Omental fat pad (tissue), 4 donors: ENCODE measurements around the gene LSP1. TPM values are rescaled to one million over a fixed set of nuclear protein-coding genes. Genes with fewer than 3 reads are reported as not detected.
"Not testable (repeated sequence)": the region's sequence is repeated elsewhere in the genome, so short reads cannot be mapped to it uniquely, and the experiment has no call there.

Experiments
- ATAC-seq: fragments of 150-250 bp; one replicate; pipeline ENCODE4 v1.9.1; 2016; ENCODE audit warnings: mild to moderate bottlenecking, moderate library complexity; ENCODE audit not compliant: low FRiP score
- DNase-seq: peaks from one replicate; pipeline ENCODE4 v3.0.0-alpha.2; 2019; ENCODE audit warnings: low spot score
- small RNA-seq: library from RNA; depleted of rRNA; stranded (forward); fragments of <200 nt; gene quantifications from one replicate; pipeline ENCODE3, GENCODE V24; 2016
- total RNA-seq, 4 donors: library from RNA; depleted of rRNA; stranded (reverse); fragments of >200 nt; gene quantifications; one replicate each; pipeline ENCODE4 v1.1.0, GENCODE V29; 2016
- TF ChIP-seq, protein P1 (sequence below), 3 donors: fragments of 450-650 bp; IDR thresholded peaks; one replicate each; pipeline ENCODE4 v1.5.1; 2016 to 2017; ENCODE audit warnings: antibody characterized with exemption in 3 of 3, mild to moderate bottlenecking in 3 of 3, moderate library complexity in 2 of 3

The LSP1 gene
- total RNA-seq, 4 donors from 2014 or later: 12.1 to 71.2 (median 49.8) TPM

DNA sequence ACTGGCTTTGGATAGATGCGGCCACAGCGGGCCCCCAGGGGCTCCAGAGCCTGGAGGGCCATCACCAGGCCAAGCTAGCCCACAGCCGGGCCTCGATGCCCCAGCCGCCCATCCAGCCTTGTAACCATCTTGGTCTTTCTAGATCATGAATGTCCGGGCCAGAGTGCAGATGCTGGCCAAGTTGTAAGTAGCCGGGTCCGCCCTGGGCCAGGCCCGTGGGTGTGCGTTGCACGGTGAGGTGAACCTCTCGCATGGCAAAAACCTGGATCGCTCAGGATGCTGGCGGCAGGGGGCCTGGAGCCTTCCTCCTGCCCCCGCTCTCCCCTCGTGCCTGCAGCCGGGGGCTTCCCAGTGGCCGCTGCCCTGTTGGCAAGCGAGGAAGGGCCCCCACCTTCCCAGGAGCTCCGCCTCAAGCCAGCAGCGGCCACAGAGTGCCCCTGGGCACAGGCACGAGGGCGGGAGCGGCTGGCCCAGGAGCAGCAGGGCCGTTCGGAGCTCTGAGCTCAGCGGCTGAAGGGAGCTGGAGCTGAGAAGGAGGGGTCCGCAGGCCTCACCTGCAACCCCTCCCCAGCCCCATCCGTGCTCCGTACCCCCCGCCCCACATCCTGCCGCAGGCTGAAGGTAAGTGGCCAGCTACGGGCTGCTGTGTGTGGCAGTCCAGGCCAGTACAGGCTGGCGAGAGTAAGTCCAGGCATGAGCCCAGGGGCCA, 83.3 kb downstream of the LSP1 start:
- TF ChIP-seq, protein P1, sequence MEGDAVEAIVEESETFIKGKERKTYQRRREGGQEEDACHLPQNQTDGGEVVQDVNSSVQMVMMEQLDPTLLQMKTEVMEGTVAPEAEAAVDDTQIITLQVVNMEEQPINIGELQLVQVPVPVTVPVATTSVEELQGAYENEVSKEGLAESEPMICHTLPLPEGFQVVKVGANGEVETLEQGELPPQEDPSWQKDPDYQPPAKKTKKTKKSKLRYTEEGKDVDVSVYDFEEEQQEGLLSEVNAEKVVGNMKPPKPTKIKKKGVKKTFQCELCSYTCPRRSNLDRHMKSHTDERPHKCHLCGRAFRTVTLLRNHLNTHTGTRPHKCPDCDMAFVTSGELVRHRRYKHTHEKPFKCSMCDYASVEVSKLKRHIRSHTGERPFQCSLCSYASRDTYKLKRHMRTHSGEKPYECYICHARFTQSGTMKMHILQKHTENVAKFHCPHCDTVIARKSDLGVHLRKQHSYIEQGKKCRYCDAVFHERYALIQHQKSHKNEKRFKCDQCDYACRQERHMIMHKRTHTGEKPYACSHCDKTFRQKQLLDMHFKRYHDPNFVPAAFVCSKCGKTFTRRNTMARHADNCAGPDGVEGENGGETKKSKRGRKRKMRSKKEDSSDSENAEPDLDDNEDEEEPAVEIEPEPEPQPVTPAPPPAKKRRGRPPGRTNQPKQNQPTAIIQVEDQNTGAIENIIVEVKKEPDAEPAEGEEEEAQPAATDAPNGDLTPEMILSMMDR (IDR thresholded peaks at IDR 0.05): no peak
- ATAC-seq (no peak), DNase-seq (no peak)

DNA sequence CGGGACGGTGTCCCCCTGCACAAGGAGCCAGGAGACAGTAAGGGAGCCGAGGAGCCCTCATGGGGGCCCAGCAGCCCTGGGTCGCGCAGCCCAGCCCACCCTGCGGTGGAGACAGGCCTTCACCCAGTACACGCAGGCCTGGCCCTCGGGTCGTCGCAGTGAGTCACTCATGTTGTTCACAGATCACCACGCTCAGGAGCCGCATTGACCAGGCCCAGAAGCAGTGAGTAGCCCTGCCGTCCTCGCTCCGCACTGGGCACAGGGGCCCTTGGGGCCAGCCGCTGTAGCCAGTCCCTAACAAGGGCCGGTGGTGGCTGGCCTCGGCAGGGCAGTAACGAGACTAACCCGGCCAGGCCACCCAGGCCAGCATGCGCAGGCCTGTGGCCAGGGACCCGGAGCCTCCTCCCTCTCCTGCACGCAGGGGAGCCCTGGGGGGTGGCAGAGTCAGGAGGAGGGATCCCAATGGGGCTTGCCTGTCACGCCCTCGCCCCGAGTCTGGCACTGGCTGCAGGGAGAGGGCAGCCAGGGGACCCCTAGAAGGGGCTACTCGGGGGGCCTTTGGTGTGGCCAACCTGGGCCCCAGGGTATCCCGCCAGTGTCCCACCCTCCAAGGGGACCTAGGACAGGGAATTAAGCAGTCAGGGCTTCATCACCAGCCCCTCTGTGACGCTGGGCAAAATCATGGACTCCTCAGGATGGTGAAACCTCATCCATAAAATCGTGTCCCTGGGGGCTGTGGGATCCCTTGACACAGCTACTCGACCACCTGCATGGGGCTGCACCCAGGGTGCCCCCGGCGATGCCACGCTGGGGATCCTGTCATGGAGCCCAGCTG, 84.1 kb downstream of the LSP1 start:
- TF ChIP-seq, protein P1 (IDR thresholded peaks at IDR 0.05): no peak
- DNase-seq (no peak), ATAC-seq (no peak)

DNA sequence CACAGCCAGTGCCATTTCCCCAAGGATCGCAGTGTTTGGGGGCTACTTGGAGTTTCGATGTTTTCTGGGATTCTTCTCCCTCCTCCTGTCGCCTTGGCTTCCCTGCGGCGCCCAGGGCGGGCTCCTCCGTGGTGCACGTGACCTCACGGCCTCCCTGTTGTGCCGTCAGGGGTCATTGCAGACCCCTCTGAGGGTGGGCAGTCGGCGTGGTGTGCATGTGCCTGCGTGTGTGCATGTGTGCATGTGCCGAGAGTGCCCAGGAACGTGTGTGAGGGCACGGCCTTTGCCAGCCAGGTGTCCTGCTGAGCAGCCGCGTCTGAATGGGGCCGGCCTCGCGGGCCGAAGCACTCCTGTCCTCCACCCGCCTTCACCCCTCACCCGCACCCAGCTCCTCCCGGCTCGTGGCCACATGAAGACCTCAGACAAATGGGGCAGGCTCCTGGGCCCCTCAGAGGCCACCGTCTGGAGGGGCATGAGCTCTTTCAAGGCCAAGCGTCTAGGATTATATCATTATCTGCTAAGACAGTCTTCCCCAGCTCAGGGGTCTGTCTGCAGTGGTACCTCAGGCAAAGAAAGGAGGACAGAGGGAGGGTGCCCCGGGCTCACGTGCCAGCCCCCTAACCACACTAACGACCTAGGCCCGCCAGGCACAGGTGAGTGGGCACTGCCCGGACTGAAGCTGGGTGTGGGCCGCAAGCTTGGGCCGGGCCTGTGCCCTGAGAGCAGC, 84.9 kb downstream of the LSP1 start:
- TF ChIP-seq, protein P1 (IDR thresholded peaks at IDR 0.05): no peak
- DNase-seq (no peak), ATAC-seq (no peak)

DNA sequence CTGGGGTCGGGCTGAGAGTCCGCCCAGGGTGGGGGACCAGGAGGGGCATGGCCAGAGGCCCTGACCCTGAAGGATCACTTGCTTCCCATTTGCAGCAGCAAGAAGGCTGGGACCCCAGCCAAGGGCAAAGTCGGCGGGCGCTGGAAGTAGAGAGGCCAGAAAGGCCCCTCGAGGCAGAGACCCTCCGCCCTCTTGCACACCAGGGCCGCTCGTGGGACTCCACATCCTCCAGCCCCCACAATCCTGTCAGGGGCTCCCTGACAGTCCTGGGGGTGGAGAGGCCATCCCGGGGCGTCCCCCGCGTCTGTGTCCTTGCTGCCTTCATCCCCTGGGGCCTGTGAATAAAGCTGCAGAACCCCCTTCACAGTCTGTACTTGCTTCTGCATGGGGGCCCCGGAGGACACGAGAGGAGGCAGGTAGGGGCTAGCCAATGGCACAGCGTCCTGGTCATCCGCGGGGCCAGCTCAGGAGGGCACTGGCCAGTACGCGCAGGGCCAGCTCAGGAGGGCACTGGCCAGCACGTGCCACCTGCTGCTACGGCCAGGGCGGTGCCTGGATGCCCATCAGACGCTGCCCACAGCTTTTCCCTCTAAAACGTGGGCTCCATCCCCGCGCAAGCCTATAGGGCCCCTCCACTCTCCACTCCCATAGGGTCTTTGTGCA, 85.6 kb downstream of the LSP1 start:
- no peak for DNase-seq
- ATAC-seq: no peak

DNA sequence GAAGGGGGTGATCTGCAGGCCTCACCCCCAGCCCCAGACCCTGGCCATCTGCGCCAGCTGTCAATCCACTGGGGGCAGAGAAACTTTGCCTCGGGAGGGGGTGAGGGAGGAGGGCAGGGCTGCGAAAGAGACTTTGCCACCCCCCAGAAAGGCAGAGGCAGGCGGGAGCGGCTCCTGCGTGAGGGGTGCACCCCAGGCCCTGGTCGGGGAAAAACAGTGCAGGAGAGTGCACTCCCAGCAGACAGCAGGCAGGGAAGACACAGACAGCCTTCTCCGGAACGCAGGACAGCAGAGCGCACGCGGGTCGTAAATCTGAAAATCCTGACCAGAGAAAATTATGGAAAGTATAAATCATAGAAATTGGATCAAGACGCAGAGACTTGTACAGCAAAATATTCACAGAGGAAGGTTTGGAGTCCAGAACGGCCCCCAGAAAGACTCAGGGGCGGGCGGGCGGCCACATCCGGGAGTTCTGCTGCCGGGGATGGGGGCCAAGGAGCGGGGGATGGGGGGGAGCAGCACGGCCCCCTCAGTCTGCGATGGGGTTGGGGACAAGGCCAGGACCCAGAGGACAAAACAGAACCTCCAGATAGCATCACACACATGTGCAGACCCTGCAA, 86.2 kb downstream of the LSP1 start:
- TF ChIP-seq, protein P1 (IDR thresholded peaks at IDR 0.05): no peak
- no peak for ATAC-seq
- DNase-seq: no peak

More for the DNA sequence above, 85.6 kb downstream of the LSP1 start:
- TF ChIP-seq, protein P1 (IDR thresholded peaks at IDR 0.05): no peak

DNA sequence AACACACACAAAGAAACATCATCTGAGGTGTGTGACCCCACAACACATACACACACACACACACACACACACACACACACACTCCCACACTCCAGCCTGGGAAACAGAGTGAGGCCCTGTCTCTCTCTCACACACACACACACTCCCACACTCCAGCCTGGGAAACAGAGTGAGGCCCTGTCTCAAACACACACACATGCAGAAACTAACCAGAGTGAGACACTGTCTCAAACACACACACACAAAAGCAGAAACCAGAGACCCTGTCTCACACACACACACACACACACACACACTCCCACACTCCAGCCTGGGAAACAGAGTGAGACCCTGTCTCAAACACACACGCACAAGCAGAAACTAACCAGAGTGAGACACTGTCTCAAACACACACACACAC, 86.9 kb downstream of the LSP1 start:
- ATAC-seq: peak; percentile 70
- DNase-seq: not testable (repeated sequence)

Small RNA genes lying within 50 kb of the gene (small RNA-seq; reads per million reads assigned to genes)
- gene AC051649.1 (not detected), gene MIR4298 (not detected)

Other genes with a start within 250 kb of the LSP1 start
- not detected for gene KRTAP5-3, start 244.6 kb upstream of the LSP1 start, total RNA-seq
- not detected for gene KRTAP5-4, start 230.9 kb upstream of the LSP1 start, total RNA-seq
- not detected for gene KRTAP5-5, start 223.3 kb upstream of the LSP1 start, total RNA-seq
- not detected for gene KRTAP5-6, start 155.9 kb upstream of the LSP1 start, total RNA-seq
- 1 to 10 TPM in 3 of 4 donors, under 1 TPM in 1; 0.79 to 2.3 (median 1.6) TPM for gene IFITM10, start 102.5 kb upstream of the LSP1 start, total RNA-seq
- 1,000 to 10,000 TPM in 1 of 4 donors, 100 to 1,000 TPM in 3; 359 to 1,165 (median 624) TPM for gene CTSD, start 89.2 kb upstream of the LSP1 start, total RNA-seq
- gene SYT8, start 18.1 kb upstream of the LSP1 start, total RNA-seq: not detected
- gene TNNI2, start 14.1 kb upstream of the LSP1 start, total RNA-seq: 1 to 10 TPM in 3 of 4 donors, not detected in 1; 1.4 to 3.7 (median 2.4) TPM
- gene PRR33, start 38.8 kb downstream of the LSP1 start, total RNA-seq: not detected
- gene TNNT3, start 66.6 kb downstream of the LSP1 start, total RNA-seq: 10 to 100 TPM in 3 of 4 donors, 1 to 10 TPM in 1; 4.6 to 21.3 (median 14.4) TPM
- gene MRPL23, start 94.2 kb downstream of the LSP1 start, total RNA-seq: 100 to 1,000 TPM in 3 of 4 donors, 10 to 100 TPM in 1; 82.3 to 114 (median 111) TPM
- gene H19, start 144.8 kb downstream of the LSP1 start, total RNA-seq: 1,000 to 10,000 TPM in 1 of 4 donors, 100 to 1,000 TPM in 3; 386 to 1,140 (median 511) TPM